ENCODE results near the gene ERN1.

- TF ChIP-seq CTCF (IDR thresholded peaks at IDR 0.05; ENCODE audit: low read depth, low read length) (no peak), POLR2A (IDR thresholded peaks at IDR 0.05; ENCODE audit: extremely low read depth, insufficient read length) (no peak), MAX (IDR thresholded peaks at IDR 0.05; ENCODE audit: low read depth, low read length) (no peak), MYC (IDR thresholded peaks at IDR 0.05; ENCODE audit: low read depth, low read length) (no peak)
Observed at GRCh38 chr17:64155129-64155528, 25.2 kb upstream of the ERN1 start.

Data from NB4 (cell line).